NOMO-1 treated with DMSO at 0.1 percent for 48 hours (cell line): Measurements from ENCODE around the gene RPL15.

ENCODE experiments used
- DNase-seq: peaks from one replicate; lab custom pipeline; 2025; ENCODE audit not compliant: unreplicated experiment; lab: John Stamatoyannopoulos, UW

RPL15 gene

DNA sequence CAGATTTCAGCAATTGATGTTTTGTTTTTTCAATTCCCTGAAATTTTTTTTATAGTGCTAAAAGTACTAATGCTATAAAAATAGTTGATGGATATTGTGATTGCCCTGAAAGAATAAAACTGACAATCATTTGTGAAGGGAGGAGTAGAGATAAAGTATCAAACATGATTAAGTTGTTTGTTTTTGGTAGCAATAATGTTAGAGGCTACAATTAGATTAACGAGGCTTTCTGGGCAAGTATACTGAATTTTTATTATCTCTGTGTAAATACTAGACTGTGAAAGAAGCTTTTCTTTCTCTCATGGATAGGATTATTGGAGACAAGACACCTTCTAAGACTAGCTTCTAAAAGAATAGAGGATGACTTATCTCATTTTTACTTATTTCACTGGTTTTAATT is 43.7 kb downstream of the RPL15 start:
- DNase-seq = no peak

DNA sequence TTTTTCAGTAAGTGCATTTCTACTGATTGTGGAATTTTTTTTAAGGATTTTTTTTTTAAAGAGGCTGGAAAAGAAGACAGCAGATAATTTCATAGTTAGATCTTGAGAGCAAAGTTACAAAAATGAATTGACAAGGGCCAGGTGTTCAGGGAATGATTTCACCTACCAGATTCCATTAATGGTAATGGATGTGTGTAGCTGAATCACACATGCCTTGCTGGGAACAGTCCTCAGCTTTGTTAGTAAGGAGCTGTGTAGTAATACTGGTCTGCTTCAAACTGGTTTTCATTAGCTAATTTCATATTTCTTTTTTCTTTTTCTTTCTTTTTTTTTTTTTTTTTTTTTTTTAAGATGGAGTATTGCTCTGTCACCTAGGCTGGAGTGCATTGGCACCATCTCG is 44.1 kb downstream of the RPL15 start:
- no peak for DNase-seq

DNA sequence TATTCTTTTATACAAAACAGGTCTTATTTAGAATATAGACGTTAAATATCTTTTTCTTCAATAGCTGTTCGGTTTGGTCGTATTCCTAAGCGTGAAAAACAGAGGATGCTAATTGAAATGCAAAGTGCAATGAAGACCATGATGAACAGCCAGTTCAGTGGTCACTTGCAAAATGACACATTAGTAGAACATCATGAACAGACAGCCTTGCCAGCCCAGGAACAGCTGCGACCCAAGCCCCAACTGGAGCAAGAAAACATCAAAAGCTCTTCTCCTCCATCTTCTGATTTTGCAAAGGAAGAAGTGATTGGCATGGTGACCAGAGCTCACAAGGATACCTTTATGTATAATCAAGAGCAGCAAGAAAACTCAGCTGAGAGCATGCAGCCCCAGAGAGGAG is 45.0 kb downstream of the RPL15 start:
- no peak for DNase-seq

DNA sequence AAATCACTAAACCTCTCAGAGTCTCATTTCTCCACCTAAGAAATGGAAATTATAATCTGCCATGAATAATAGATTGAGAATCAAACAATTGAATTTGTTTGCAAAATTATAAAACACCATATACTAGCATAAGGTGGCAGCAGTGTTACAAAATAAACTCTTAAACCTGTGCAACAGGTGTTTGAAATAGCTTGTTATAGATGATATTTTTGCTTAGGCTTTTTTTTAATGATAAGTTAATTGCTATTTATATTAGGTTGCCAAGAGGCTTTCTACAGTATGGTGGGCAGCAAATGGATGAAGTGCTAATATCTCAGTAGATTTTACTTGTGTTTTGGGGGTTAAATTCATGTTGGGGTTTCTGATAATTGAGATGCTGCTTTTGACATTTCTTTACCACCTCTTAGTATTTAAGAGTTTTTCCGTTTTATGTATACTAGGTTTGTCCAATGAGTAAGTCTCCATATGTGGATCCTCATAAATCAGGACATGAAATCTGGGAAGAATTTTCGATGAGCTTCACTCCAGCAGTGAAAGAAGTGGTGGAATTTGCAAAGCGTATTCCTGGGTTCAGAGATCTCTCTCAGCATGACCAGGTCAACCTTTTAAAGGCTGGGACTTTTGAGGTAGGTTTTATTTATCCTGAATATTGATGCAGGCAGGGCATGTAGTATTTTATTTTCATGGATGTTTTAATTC is 47.8 kb downstream of the RPL15 start:
- DNase-seq = no peak

DNA sequence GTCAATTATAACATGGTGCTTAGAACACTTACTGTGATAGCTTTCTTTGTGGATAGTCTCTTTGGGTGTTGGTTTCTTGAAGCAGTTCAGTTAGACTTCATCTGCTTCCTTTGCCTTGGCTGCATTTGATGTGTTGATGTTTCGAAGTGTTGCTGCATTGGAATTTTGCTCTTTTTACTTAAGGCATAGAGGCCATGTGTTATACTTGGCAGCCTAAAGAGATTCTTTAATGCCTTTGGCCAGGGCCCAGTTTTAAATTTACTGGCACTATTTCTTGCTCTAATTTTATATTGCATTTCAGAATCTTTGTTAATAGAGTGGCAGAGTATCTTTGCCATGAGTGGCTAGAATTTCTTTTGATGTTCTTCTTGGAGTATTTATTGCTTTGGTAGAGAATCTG is 49.4 kb downstream of the RPL15 start:
- no peak for DNase-seq

DNA sequence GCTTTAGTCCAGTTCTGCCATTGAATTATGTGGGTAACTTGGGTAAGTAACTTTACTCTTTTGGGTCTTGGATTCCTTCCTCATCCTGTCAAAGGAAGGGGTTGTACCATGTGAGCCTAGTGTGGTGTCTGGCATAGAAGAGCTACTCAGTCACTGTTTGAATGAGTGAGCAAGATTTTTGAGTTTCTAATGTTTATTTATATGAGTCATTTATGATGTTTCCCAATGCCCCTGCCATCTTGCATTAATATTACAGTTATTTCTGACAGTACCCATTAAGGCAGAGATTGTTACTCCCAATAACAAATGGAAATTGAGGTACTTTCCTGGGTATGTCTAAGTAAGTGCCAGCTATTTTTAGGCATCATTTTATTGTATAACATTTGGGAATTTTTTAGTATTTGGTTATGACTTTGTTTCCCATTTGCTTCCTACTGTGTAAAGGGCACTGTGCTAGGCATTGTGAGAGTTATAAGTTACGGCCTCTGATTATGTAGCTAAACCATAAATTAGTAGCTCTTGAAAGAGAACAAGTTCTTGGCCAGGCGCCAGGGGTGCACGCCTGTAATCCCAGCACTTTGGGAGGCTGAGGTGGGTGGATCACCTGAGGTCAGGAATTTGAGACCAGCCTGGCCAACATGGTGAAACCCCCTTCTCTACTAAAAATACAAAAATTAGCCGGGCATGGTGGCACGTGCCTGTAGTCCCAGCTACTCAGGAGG is 51.7 kb downstream of the RPL15 start:
- no peak for DNase-seq

DNA sequence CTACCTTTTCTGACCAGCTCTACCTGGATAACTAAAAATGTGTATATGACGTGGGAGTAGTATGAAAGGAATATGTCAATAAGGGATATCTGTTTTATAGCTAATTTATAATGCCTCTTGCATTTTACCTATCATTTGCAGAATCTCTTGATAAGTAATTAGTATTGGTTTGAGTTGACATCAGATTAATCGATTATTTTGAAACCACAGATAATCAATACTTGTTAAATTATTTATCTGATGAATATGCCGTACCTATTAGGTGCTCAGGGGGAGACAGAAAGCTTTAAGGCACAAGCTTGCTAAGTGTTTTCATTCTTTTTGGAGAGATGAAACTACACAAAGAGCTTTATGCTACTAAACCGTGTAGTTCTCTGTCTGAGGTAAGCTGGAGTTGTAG is 52.5 kb downstream of the RPL15 start:
- DNase-seq = no peak
